ENCODE results near the gene CYFIP2. TPM values are rescaled to one million over a fixed set of nuclear protein-coding genes. Genes with fewer than 3 reads are reported as not detected.
A peak's percentile ranks its signal among the peaks of the same experiment; 100 is the strongest.
"Not testable (repeated sequence)": the region's sequence is repeated elsewhere in the genome, so short reads cannot be mapped to it uniquely, and the experiment has no call there.

The CYFIP2 gene
- total RNA-seq, 8 experiments from 2014 or later: 8.0 to 116 (median 88.5) TPM

DNA sequence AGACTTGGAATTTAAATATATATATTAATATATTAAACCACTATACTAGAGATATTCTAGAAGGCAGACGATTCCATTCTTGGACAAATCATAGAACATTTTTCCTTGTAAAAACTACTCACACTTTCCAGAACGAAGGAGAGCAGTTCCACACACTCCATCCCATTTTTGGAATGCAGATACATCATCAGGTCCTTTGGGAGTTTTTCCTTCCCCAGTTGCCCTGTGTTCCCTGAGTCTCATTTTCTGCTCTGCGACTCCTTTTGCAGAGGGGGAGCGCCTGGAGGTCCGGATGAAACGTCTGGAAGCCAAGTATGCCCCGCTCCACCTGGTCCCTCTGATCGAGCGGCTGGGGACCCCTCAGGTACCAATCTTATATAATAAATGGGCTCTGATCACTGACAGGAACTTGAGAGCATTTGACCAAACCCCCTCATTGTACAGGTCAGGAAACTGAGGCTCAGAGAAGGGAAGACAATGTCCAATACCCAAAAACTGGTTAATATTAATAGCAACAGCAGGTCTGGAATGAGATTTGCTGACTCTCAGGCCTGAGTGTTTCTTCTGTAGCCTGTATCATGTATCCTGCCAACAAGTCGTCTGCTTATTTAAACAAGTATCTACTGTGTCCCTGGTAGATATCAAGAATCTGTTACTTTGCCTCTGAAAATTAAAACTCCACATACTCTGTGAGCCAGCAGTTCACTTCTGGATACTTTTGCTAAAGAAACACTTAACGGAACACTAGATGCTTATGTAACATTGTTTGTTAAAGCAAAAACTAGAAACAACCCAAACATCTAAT, 117.3 kb downstream of the CYFIP2 start:
- WGBS, 10 experiments: 62 to 100% (median 83%) methylated on average over 2 to 11 of the region's 11 CpGs; no CpG with 5 or more reads in 1 of the 10 experiments
- in situ Hi-C loops (cut with MboI; ENCODE audit: low pct_unique_long_range_greater_than_20kb in 2 of 9, low sequenced_read_pairs in 9 of 9, unreplicated experiment in 9 of 9): no loop called here
- no peak for ATAC-seq (replicated peaks in 6 of 8)
- Histone ChIP-seq H3K4me1 (replicated peaks in 1 of 2) (peaks cover 6 to 11% of the 10 kb centered on the region in 2 donors), H3K4me3 (no peak overlapping the region), H3K27ac (no peak overlapping the region)

- in situ Hi-C loops (cut with MboI; ENCODE audit: low pct_unique_long_range_greater_than_20kb in 2 of 9, low sequenced_read_pairs in 9 of 9, unreplicated experiment in 9 of 9): no loop called here
- Histone ChIP-seq H3K27ac (no peak overlapping the region), H3K4me1 (replicated peaks in 1 of 2) (peaks cover 6 to 11% of the 10 kb centered on the region in 2 donors), H3K4me3 (no peak overlapping the region)
- peak in 4 of 8 experiments; percentile 18 to 93 (median 88) for ATAC-seq (replicated peaks in 6 of 8)
- WGBS, 10 experiments: 14 to 87% (median 70%) methylated on average over 1 to 4 of the region's 4 CpGs; no CpG with 5 or more reads in 1 of the 10 experiments
These were observed 119.2 kb downstream of the CYFIP2 start for GRCh38 chr5:157384971-157385709.

DNA sequence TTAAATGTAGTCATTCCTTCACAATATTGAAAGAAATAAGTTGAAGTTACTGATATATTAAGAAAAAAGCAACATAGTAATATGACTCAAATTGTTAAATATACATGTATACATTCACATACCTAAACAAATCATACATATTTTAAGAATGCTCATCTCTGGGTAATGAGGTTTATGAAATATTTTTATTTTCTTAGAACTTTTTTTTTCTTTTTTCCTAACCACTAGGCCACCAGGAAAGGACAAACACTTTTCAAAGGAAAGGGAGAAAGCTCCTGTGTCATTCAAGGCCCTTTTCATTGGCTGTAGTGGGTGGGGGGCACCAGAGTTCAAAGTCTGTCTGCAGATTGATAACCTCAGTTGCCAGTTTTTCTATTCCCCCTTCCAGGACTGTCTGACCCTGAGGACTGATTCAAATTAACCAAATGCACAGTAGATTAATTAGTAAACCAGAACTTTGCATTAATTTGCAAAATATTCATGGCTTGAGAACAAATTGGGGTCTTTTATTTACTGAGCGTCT, 121.2 kb downstream of the CYFIP2 start:
- Histone ChIP-seq H3K4me1 (replicated peaks in 1 of 2) (peaks cover 6 to 11% of the 10 kb centered on the region in 2 donors), H3K4me3 (no peak overlapping the region), H3K27ac (peak overlapping the region in 1 of 2 donors; percentile 16)
- in situ Hi-C loops (cut with MboI; ENCODE audit: low pct_unique_long_range_greater_than_20kb in 2 of 9, low sequenced_read_pairs in 9 of 9, unreplicated experiment in 9 of 9): no loop called here
- WGBS, 10 experiments: 0 to 100% (median 38%) methylated on average over 1 of the region's 1 CpG; no CpG with 5 or more reads in 2 of the 10 experiments
- peak in 5 of 8 experiments; percentile 7 to 30 (median 18) for ATAC-seq (replicated peaks in 6 of 8)

DNA sequence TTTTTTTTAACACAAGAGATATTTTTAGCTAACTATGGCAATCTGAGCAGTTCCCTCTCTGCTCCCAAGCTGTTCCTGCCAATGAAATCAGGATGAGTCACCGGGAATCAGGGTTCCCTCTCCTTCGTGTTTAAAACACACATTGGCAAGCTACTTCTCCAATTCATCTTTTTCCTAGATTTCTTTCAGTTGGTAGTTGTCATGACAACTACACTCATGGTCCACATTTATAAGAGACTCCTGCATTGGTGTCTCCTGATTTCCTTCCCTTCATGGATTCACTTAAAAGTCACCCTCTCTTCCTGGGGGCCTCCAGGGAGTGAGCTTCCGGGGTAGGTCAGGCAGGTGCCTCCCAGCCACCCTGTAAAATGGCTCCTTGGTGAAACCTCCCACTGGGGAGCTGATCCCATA, 121.8 kb downstream of the CYFIP2 start:
- peak; percentile 4 to 95 (median 91) for ATAC-seq (replicated peaks in 6 of 8)
- H3K4me1 ChIP-seq (replicated peaks in 1 of 2): peaks cover 6 to 11% of the 10 kb centered on the region in 2 donors
- peak overlapping the region in 1 of 2 donors; percentile 5 for H3K27ac ChIP-seq
- H3K4me3 ChIP-seq: no peak overlapping the region
- 0 to 67% (median 33%) methylated on average over 1 to 3 of the region's 3 CpGs; no CpG with 5 or more reads in 2 of the 10 experiments for WGBS, 10 experiments
- in situ Hi-C loops (cut with MboI; ENCODE audit: low pct_unique_long_range_greater_than_20kb in 2 of 9, low sequenced_read_pairs in 9 of 9, unreplicated experiment in 9 of 9): no loop called here

DNA sequence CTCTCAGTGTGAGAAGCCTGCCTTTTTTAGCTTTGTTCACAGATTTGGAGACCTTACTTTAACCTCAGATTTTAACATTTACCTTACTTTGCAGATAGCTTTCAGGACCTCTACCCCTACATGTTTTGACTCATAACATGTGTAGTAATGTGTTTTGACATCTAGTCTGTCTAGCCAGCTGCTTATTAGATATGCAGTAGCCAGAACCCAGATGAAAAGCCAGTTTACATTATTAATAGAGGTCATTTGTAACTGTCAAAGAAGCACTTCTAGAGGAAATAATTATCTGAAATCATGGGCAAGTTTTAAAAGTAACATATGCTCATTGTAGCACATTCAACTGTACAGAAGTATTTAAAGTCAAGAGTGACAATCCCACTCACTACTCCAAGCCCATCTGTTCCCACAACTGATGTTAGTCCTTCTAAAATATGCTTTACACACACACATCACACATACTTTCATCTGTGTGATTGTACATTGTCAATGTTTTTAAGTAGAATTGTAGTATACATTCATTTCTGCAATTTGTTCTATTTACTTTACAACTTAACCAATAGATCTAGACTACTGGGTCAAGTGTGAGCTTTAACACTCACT, 122.3 kb downstream of the CYFIP2 start:
- Histone ChIP-seq H3K27ac (peak overlapping the region in 1 of 2 donors; percentile 5), H3K4me3 (no peak overlapping the region), H3K4me1 (replicated peaks in 1 of 2) (peaks cover 6 to 11% of the 10 kb centered on the region in 2 donors)
- ATAC-seq (replicated peaks in 6 of 8): peak in 2 of 8 experiments; percentile 26 to 28
- in situ Hi-C loops (cut with MboI; ENCODE audit: low pct_unique_long_range_greater_than_20kb in 2 of 9, low sequenced_read_pairs in 9 of 9, unreplicated experiment in 9 of 9): no loop called here

DNA sequence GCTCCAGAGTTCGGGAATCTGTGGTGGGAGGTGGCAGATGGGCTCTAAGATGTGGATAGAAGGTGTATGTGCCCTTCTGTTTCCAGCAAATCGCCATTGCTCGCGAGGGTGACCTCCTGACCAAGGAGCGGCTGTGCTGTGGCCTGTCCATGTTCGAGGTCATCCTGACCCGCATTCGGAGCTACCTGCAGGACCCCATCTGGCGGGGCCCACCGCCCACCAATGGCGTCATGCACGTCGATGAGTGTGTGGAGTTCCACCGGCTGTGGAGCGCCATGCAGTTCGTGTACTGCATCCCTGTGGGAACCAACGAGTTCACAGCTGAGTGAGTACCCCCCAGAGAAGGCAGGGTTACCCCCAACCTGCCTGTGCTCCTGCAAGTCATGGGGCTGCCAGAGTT, 123.2 kb downstream of the CYFIP2 start:
- Histone ChIP-seq H3K27ac (no peak overlapping the region), H3K4me3 (no peak overlapping the region), H3K4me1 (replicated peaks in 1 of 2) (peaks cover 6 to 11% of the 10 kb centered on the region in 2 donors)
- no peak for ATAC-seq (replicated peaks in 6 of 8)
- in situ Hi-C loops (cut with MboI; ENCODE audit: low pct_unique_long_range_greater_than_20kb in 2 of 9, low sequenced_read_pairs in 9 of 9, unreplicated experiment in 9 of 9): no loop called here
- WGBS, 10 experiments: 95 to 100% (median 98%) methylated on average over 1 to 10 of the region's 17 CpGs; no CpG with 5 or more reads in 5 of the 10 experiments

GRCh38 chr5:157390133-157390532, 124.2 kb downstream of the CYFIP2 start:
- peak in 3 of 8 experiments; percentile 32 to 52 (median 39) for ATAC-seq (replicated peaks in 6 of 8)
- Histone ChIP-seq H3K27ac (no peak overlapping the region), H3K4me3 (no peak overlapping the region), H3K4me1 (replicated peaks in 1 of 2) (peaks cover 6 to 11% of the 10 kb centered on the region in 2 donors)
- 0 to 80% (median 67%) methylated on average over 1 to 4 of the region's 5 CpGs; no CpG with 5 or more reads in 5 of the 10 experiments for WGBS, 10 experiments
- in situ Hi-C loops (cut with MboI; ENCODE audit: low pct_unique_long_range_greater_than_20kb in 2 of 9, low sequenced_read_pairs in 9 of 9, unreplicated experiment in 9 of 9): no loop called here

DNA sequence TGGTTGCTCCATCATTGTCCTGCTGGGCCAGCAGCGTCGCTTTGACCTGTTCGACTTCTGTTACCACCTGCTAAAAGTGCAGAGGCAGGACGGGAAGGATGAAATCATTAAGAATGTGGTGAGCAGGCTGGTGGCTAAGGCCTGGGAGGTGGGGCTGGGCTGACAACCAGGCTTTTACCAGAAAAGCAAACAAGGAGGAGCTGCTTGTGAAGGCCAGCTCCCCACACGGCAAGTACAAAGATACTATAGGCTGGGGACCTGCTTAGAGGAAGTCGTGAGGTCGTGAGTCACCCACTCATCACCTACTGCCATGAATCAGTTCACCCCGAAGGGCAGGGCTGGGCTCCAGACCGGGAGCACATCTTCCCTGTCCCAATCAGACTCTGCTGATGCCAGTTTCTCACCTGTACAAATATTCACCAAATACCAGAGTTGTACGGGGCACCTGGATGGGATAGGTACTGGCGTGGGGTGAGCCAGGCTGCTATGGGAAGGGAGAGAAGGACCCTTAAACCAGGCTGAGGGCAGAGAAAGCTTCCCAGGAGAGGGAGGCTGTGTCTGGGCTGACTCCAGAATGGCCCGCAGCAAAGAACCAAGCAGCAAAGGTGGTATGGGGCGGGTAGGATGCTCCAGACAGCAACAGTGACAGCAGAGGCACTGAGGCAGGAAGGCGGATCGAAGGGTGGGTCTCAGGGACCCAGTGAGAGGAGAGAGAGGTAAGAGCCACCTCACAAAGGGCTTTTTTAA, 124.8 kb downstream of the CYFIP2 start:
- Histone ChIP-seq H3K4me1 (replicated peaks in 1 of 2) (peaks cover 6 to 11% of the 10 kb centered on the region in 2 donors), H3K27ac (no peak overlapping the region), H3K4me3 (no peak overlapping the region)
- in situ Hi-C loops (cut with MboI; ENCODE audit: low pct_unique_long_range_greater_than_20kb in 2 of 9, low sequenced_read_pairs in 9 of 9, unreplicated experiment in 9 of 9): no loop called here
- peak in 6 of 8 experiments; percentile 14 to 88 (median 69) for ATAC-seq (replicated peaks in 6 of 8)
- WGBS, 10 experiments: 48 to 100% (median 86%) methylated on average over 2 to 8 of the region's 15 CpGs; no CpG with 5 or more reads in 1 of the 10 experiments

DNA sequence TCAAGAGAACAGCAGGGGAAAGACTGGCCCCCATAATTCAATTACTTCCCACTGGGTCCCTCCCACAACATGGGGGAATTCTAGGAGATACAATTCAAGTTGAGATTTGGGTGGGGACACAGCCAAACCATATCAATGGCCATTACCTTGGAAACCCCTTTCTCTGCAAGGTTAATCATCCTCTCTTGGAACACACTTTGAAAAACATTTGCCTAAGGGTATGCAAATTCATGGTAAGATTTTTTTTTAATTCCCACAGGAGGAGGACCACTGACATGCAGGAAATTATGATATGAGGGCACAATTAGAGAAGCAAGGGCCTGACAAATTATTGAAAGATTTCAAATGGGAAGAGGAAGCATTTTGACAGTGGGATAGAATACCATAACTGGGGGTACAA, 132.4 kb downstream of the CYFIP2 start:
- Histone ChIP-seq H3K27ac (no peak overlapping the region), H3K4me3 (no peak overlapping the region), H3K4me1 (replicated peaks in 1 of 2) (no peaks in the 10 kb centered on the region)
- ATAC-seq (replicated peaks in 6 of 8): peak in 3 of 8 experiments; percentile 47 to 56 (median 53)
- in situ Hi-C loops (cut with MboI; ENCODE audit: low pct_unique_long_range_greater_than_20kb in 2 of 9, low sequenced_read_pairs in 9 of 9, unreplicated experiment in 9 of 9): no loop called here

GRCh38 chr5:157400741-157401495, 135.0 kb downstream of the CYFIP2 start:
- peak in 2 of 8 experiments; percentile 10 to 37 for ATAC-seq (replicated peaks in 6 of 8)
- Histone ChIP-seq H3K4me1 (replicated peaks in 1 of 2) (no peaks in the 10 kb centered on the region), H3K27ac (no peak overlapping the region), H3K4me3 (no peak overlapping the region)
- WGBS, 10 experiments: 28 to 87% (median 57%) methylated on average over 1 to 3 of the region's 5 CpGs
- in situ Hi-C loops (cut with MboI; ENCODE audit: low pct_unique_long_range_greater_than_20kb in 2 of 9, low sequenced_read_pairs in 9 of 9, unreplicated experiment in 9 of 9): no loop called here

DNA sequence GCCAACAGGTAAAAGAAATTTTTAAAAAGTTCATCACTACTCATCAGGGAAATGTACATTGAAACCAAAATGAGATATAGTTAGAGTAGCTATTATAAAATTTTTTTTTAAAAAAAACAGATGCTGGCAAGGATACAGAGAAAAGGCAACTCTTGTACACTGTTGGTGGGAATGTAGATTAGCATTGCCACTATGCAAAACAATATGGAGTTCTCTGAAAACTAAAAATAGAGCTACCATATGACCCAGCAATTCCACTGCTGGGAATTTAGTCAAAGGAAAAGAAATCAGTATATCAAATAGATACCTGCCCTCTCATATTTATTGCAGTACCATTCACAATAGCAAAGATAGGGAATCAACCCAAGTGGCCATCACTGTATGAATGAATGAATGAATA, 149.9 kb downstream of the CYFIP2 start:
- H3K4me1 ChIP-seq (replicated peaks in 1 of 2): no peaks in the 10 kb centered on the region
- ATAC-seq (replicated peaks in 6 of 8): peak in 3 of 8 experiments; percentile 78 to 99 (median 91)
- no peak overlapping the region for H3K27ac ChIP-seq
- H3K4me3 ChIP-seq: no peak overlapping the region
- in situ Hi-C loops (cut with MboI; ENCODE audit: low pct_unique_long_range_greater_than_20kb in 2 of 9, low sequenced_read_pairs in 9 of 9, unreplicated experiment in 9 of 9): no loop called here

GRCh38 chr5:157419521-157419920, 153.6 kb downstream of the CYFIP2 start:
- H3K27ac ChIP-seq; H3K4me1 ChIP-seq (replicated peaks in 1 of 2); H3K4me3 ChIP-seq; in situ Hi-C loops (cut with MboI; ENCODE audit: low pct_unique_long_range_greater_than_20kb in 2 of 9, low sequenced_read_pairs in 9 of 9, unreplicated experiment in 9 of 9); ATAC-seq (replicated peaks in 6 of 8): not testable (repeated sequence)
- WGBS, 10 experiments: no CpG with 5 or more reads among the region's 30 CpGs

All from motor neuron (in vitro differentiated cells).